Endothelial cell of umbilical vein (primary cell): ENCODE measurements around the gene LTK. TPM values are rescaled to one million over a fixed set of nuclear protein-coding genes. Genes with fewer than 3 reads are reported as not detected.
A peak's percentile ranks its signal among the peaks of the same experiment; 100 is the strongest.

Experiments used
- BruUV-seq: library from RNA; stranded (reverse); fragments of 400-500 nt; replicated peaks from 2 replicates; lab custom pipeline; 2021; lab: Mats Ljungman, UMichigan
- CTCF ChIA-PET: fragments of 300-600, 350-600 bp; sonication (Branson Sonifier 250); formaldehyde crosslinking; loops from one replicate; lab custom pipeline; 2021; ENCODE audit warnings: antibody characterized with exemption, inconsistent platforms; lab: Charles Lee
- POLR2A ChIA-PET: fragments of 300-600, 350-600 bp; sonication (Branson Sonifier 250); formaldehyde crosslinking; loops from one replicate; lab custom pipeline; 2021; ENCODE audit warnings: antibody characterized with exemption, inconsistent platforms; lab: Charles Lee
- DNase-seq: peaks from one replicate; pipeline ENCODE4 v3.0.0-alpha.2; 2011; ENCODE audit warnings: low read depth, low spot score
- FAIRE-seq: peaks from 2 replicates; lab custom pipeline; 2011; peaks lifted over from hg19 to GRCh38; lab: Jason Lieb, UNC
- H2AFZ ChIP-seq: 2 replicates; pipeline ENCODE4 v1.6.0; 2012; ENCODE audit warnings: low read depth, low read length, control low read depth, inconsistent platforms
- H3K27ac ChIP-seq: 2 replicates; pipeline ENCODE4 v1.5.1; 2011; ENCODE audit warnings: low read depth, mild to moderate bottlenecking, control low read depth, low read length, moderate library complexity; ENCODE audit not compliant: insufficient read depth
- H3K27me3 ChIP-seq, 2 experiments: 2 replicates each; pipeline versions ENCODE4 v1.6.0 to v1.6.1; 2011; ENCODE audit warnings: low read length in 2 of 2, mixed read lengths in 1 of 2; ENCODE audit not compliant: control insufficient read depth in 2 of 2, insufficient read depth in 2 of 2
- H3K36me3 ChIP-seq, 2 experiments: 2 replicates in 1 of 2; 3 replicates in 1 of 2; pipeline ENCODE4 v1.5.1; 2011; ENCODE audit warnings: low read length in 2 of 2, mild to moderate bottlenecking in 1 of 2, moderate library complexity in 1 of 2; ENCODE audit not compliant: control insufficient read depth in 2 of 2, insufficient read depth in 2 of 2; ENCODE audit errors: extremely low read depth in 1 of 2
- H3K4me1 ChIP-seq: 3 replicates; pipeline ENCODE4 v1.5.1; 2011; ENCODE audit warnings: mild to moderate bottlenecking, low read length; ENCODE audit not compliant: control insufficient read depth, insufficient read depth; ENCODE audit errors: extremely low read depth
- H3K4me2 ChIP-seq: 2 replicates; pipeline ENCODE4 v1.6.1; 2011; ENCODE audit warnings: low read length, control low read depth, mixed read lengths; ENCODE audit not compliant: insufficient read depth
- H3K4me3 ChIP-seq, 3 experiments: fragments of 200-600 bp in 1 of 3; sonication (generic), shearing (Covaris generic) in 1 of 3; replicated peaks in 1 of 3; 2 replicates each; pipeline ENCODE4 v1.5.1; 2011 to 2016; ENCODE audit warnings: control low read depth in 3 of 3, low read length in 3 of 3, mild to moderate bottlenecking in 2 of 3, inconsistent platforms in 1 of 3, low read depth in 1 of 3, moderate library complexity in 1 of 3; ENCODE audit not compliant: insufficient read depth in 1 of 3
- H3K79me2 ChIP-seq: 2 replicates; pipeline ENCODE4 v1.6.0; 2012; ENCODE audit warnings: low read length, inconsistent platforms; ENCODE audit not compliant: control insufficient read depth, insufficient read depth
- H3K9ac ChIP-seq: replicated peaks from 2 replicates; pipeline ENCODE3; 2011; ENCODE audit warnings: low read length, control low read depth; ENCODE audit not compliant: insufficient read depth; ENCODE audit errors: extremely low read depth
- H3K9me1 ChIP-seq: replicated peaks from 3 replicates; pipeline ENCODE4 v1.6.0; 2011; ENCODE audit warnings: mild to moderate bottlenecking, low read length; ENCODE audit not compliant: control insufficient read depth, insufficient read depth; ENCODE audit errors: extremely low read depth
- H3K9me3 ChIP-seq: replicated peaks from 2 replicates; pipeline ENCODE4 v1.5.1; 2012; ENCODE audit warnings: low read length, inconsistent platforms; ENCODE audit not compliant: control insufficient read depth, insufficient read depth
- H4K20me1 ChIP-seq: replicated peaks from 2 replicates; pipeline ENCODE3; 2011; ENCODE audit warnings: mild to moderate bottlenecking, low read length; ENCODE audit not compliant: control insufficient read depth, insufficient read depth; ENCODE audit errors: extremely low read depth
- CTCF ChIP-seq, 2 donors: IDR thresholded peaks; 1 replicate in 1 of 2; 2 replicates in 1 of 2; pipeline ENCODE4 v1.5.1; 2011; ENCODE audit warnings: low read length in 2 of 2, mild to moderate bottlenecking in 2 of 2, moderate library complexity in 2 of 2, control low read depth in 1 of 2, inconsistent platforms in 1 of 2, low read depth in 1 of 2; ENCODE audit not compliant: insufficient read depth in 1 of 2; ENCODE audit errors: extremely low read depth in 1 of 2
- EZH2 ChIP-seq: IDR thresholded peaks from 2 replicates; pipeline ENCODE4 v1.6.1; 2012; ENCODE audit warnings: borderline replicate concordance, low read depth, mild to moderate bottlenecking, moderate library complexity, low read length, inconsistent platforms; ENCODE audit not compliant: severe bottlenecking
- FOS ChIP-seq: IDR thresholded peaks from 2 replicates; pipeline ENCODE4 v1.6.1; 2011; ENCODE audit warnings: mild to moderate bottlenecking, low read length, moderate library complexity, borderline replicate concordance; ENCODE audit not compliant: insufficient read depth
- GATA2 ChIP-seq: IDR thresholded peaks from 2 replicates; pipeline ENCODE4 v1.7.0; 2011; ENCODE audit warnings: low read depth, mild to moderate bottlenecking, moderate library complexity, mixed read lengths, low read length; ENCODE audit not compliant: insufficient read length, insufficient read depth
- JUN ChIP-seq: IDR thresholded peaks from 2 replicates; pipeline ENCODE4 v1.6.1; 2011; ENCODE audit warnings: borderline replicate concordance, low read depth; ENCODE audit not compliant: insufficient read length, insufficient read depth
- MAX ChIP-seq: IDR thresholded peaks from 2 replicates; pipeline ENCODE4 v1.6.1; 2011; ENCODE audit not compliant: insufficient read depth, insufficient read length
- MYC ChIP-seq: IDR thresholded peaks from one replicate; pipeline ENCODE4 v1.6.1; 2011; ENCODE audit warnings: mild to moderate bottlenecking, low read depth, low read length
- POLR2A ChIP-seq: IDR thresholded peaks from 2 replicates; pipeline ENCODE4 v1.6.1; 2012; ENCODE audit warnings: low read depth, mild to moderate bottlenecking, control low read depth, low read length
- POLR2AphosphoS5 ChIP-seq: IDR thresholded peaks from 2 replicates; pipeline ENCODE4 v1.6.1; 2012; ENCODE audit warnings: low read depth, mild to moderate bottlenecking, control low read depth, low read length, moderate library complexity; ENCODE audit not compliant: insufficient read depth
- dilution Hi-C: fragments of 300-500 bp; cut with MboI; formaldehyde crosslinking; loops from one replicate; pipeline ENCODE4 v1.15.0; 2019; ENCODE audit warnings: low sequenced_read_pairs; ENCODE audit not compliant: extremely low pct_ligation_motif_present
- intact Hi-C: fragments of 100-400 bp; cut with micrococcal nuclease; formaldehyde crosslinking; loops from one replicate; pipeline ENCODE4 v1.10.0; 2022
- polyA plus RNA-seq, 4 experiments: library from polyadenylated mRNA; depleted of rRNA in 3 of 4; stranded (reverse) in 3 of 4; unstranded in 1 of 4; fragments of >200 nt; gene quantifications; 2 replicates each; pipeline versions ENCODE4 v1.2.1 to v1.2.3, GENCODE V29; 2011 to 2012; ENCODE audit warnings: missing spikeins in 1 of 4
- total RNA-seq: library from RNA; stranded (reverse); gene quantifications from 2 replicates; pipeline ENCODE4 v1.2.3, GENCODE V29; 2021

LTK gene
- total and polyA plus RNA-seq, 2 donors (not counting 3 experiments of a cell fraction or from before 2014, with no cell fraction given), result 0.15 to 0.17 TPM

GRCh38 chr15:41511331-41511898 lies 2.2 kb downstream of the LTK start:
- Histone ChIP-seq H3K36me3 (no peaks in the 10 kb centered on the region), H3K9me1 (no peaks in the 10 kb centered on the region), H3K4me3 (no peak overlapping the region), H3K27ac (no peak overlapping the region), H3K4me2 (no peak overlapping the region), H4K20me1 (no peaks in the 10 kb centered on the region), H2AFZ (no peak overlapping the region), H3K9me3 (no peaks in the 10 kb centered on the region), H3K9ac (no peak overlapping the region), H3K79me2 (no peaks in the 10 kb centered on the region), H3K4me1 (peaks cover 8% of the 10 kb centered on the region), H3K27me3 (peaks cover 37 to 38% of the 10 kb centered on the region in 2 experiments)
- TF ChIP-seq POLR2AphosphoS5 (no peak), FOS (no peak), MYC (no peak), EZH2 (peak; percentile 59)
- ChIA-PET CTCF (interaction anchor here (2.5 kb wide), 1 partner anchor 45 kb away, joined by 10 read pairs; no protein-coding TSS in a partner anchor), POLR2A (no interaction called here)
- DNase-seq (no peak), FAIRE-seq (no peak)
- dilution Hi-C loops (no loop called here), intact Hi-C loops (no loop called here)
- BruUV-seq, result no TSS peak

- no peak for FAIRE-seq
- intact Hi-C loops (no loop called here), dilution Hi-C loops (no loop called here)
- TF ChIP-seq JUN (no peak), POLR2A (no peak), POLR2AphosphoS5 (no peak), CTCF (IDR thresholded peaks at IDR 0.05; ENCODE audit: extremely low read depth in 1 of 2, insufficient read depth in 1 of 2, low read depth in 1 of 2, low read length in 2 of 2) (no peak), GATA2 (no peak), MYC (no peak), EZH2 (no peak), MAX (no peak)
- H3K9me1 ChIP-seq, result no peaks in the 10 kb centered on the region
- H3K4me1 ChIP-seq, result peaks cover 8% of the 10 kb centered on the region
- peaks cover 37 to 38% of the 10 kb centered on the region in 2 experiments for H3K27me3 ChIP-seq
- H3K9me3 ChIP-seq, result no peaks in the 10 kb centered on the region
- H3K4me2 ChIP-seq, result no peak overlapping the region
- no peak for DNase-seq
- H3K9ac ChIP-seq, result no peak overlapping the region
- H2AFZ ChIP-seq, result no peak overlapping the region
- H3K27ac ChIP-seq, result no peak overlapping the region
- no peak overlapping the region for H3K4me3 ChIP-seq
- no TSS peak for BruUV-seq
- no peaks in the 10 kb centered on the region for H4K20me1 ChIP-seq
- ChIA-PET POLR2A (no interaction called here), CTCF (interaction anchor here (1.0 kb wide), 1 partner anchor 45 kb away, joined by 4 read pairs; no protein-coding TSS in a partner anchor)
- no peaks in the 10 kb centered on the region for H3K79me2 ChIP-seq
- H3K36me3 ChIP-seq, result no peaks in the 10 kb centered on the region
Observed at GRCh38 chr15:41510728-41511127, 2.9 kb downstream of the LTK start.
